Measurements from ENCODE around the gene GRIA4.

DNA sequence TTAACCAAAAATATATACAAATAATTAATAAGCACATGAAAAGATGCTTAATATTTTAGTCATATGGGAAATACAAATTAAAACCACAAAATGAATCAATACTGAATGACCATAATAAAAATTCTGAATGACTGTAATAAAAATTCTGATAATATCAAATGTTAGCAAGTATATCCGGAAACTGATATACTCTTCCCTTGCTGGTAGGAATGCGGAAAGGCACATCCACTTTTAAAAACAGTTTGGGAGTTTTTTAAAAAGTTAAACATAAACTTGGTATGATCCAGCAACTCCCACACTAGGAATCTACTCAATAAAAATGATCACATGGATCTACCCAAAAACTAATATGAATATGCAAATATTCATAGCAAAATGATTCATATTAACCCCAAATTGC lies 30.8 kb upstream of the GRIA4 start:
- no peak for TF ChIP-seq CTCF (IDR thresholded peaks at IDR 0.05; ENCODE audit: low read depth, low read length)
- TF ChIP-seq POLR2A (IDR thresholded peaks at IDR 0.05; ENCODE audit: extremely low read depth, insufficient read length): no peak
- TF ChIP-seq MYC (IDR thresholded peaks at IDR 0.05; ENCODE audit: low read depth, low read length): no peak

Measured in NB4 (cell line).